Hepatocyte (in vitro differentiated cells): Measurements from ENCODE around the gene EPS8L3.

Experiments used
- EZH2 ChIP-seq: fragments of 200-600 bp; sonication (generic); IDR thresholded peaks from 2 replicates; pipeline ENCODE4 v1.6.1; 2016; ENCODE audit warnings: antibody characterized with exemption, mild to moderate bottlenecking, borderline replicate concordance
- TF ChIP-seq, protein P1 (sequence below): fragments of 200-600 bp; sonication (generic); IDR thresholded peaks from 2 replicates; pipeline ENCODE4 v1.5.1; 2016; ENCODE audit warnings: antibody characterized with exemption, mild to moderate bottlenecking; ENCODE audit not compliant: poor library complexity

- TF ChIP-seq EZH2, result no peak
- TF ChIP-seq, protein P1, sequence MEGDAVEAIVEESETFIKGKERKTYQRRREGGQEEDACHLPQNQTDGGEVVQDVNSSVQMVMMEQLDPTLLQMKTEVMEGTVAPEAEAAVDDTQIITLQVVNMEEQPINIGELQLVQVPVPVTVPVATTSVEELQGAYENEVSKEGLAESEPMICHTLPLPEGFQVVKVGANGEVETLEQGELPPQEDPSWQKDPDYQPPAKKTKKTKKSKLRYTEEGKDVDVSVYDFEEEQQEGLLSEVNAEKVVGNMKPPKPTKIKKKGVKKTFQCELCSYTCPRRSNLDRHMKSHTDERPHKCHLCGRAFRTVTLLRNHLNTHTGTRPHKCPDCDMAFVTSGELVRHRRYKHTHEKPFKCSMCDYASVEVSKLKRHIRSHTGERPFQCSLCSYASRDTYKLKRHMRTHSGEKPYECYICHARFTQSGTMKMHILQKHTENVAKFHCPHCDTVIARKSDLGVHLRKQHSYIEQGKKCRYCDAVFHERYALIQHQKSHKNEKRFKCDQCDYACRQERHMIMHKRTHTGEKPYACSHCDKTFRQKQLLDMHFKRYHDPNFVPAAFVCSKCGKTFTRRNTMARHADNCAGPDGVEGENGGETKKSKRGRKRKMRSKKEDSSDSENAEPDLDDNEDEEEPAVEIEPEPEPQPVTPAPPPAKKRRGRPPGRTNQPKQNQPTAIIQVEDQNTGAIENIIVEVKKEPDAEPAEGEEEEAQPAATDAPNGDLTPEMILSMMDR, result no peak
Observed at GRCh38 chr1:109733236-109733870, 30.4 kb downstream of the EPS8L3 start.
